Activated CD8-positive, alpha-beta T cell treated with anti-CD3 and anti-CD28 coated beads for 36 hours (primary cell): ENCODE results near the gene EFCAB11. TPM values are rescaled to one million over a fixed set of nuclear protein-coding genes. Genes with fewer than 3 reads are reported as not detected.

Experiments
- ATAC-seq: fragments of 200-7000 bp; cut with Tn5 transposase; one replicate; pipeline ENCODE4 v1.10.0; 2021; ENCODE audit warnings: mild to moderate bottlenecking, moderate library complexity
- CTCF ChIA-PET: fragments of 350-600 bp; sonication (Branson Sonifier 250); formaldehyde crosslinking; loops from one replicate; lab custom pipeline; 2021; ENCODE audit warnings: antibody characterized with exemption; lab: Charles Lee
- POLR2A ChIA-PET: fragments of 350-600 bp; sonication (Branson Sonifier 250); formaldehyde crosslinking; loops from one replicate; lab custom pipeline; 2021; ENCODE audit warnings: antibody characterized with exemption; lab: Charles Lee
- DNase-seq: peaks from one replicate; pipeline ENCODE4 v3.0.0-alpha.2; 2020
- H3K27ac Mint-ChIP-seq: one replicate; pipeline ENCODE4 v1.8.0; 2021; ENCODE audit warnings: mild to moderate bottlenecking, mixed read lengths
- H3K27me3 Mint-ChIP-seq: one replicate; pipeline ENCODE4 v1.8.0; 2021; ENCODE audit warnings: mixed read lengths
- H3K36me3 Mint-ChIP-seq: one replicate; pipeline ENCODE4 v1.8.0; 2021; ENCODE audit warnings: low read depth, mixed read lengths
- H3K4me1 Mint-ChIP-seq: one replicate; pipeline ENCODE4 v1.8.0; 2021; ENCODE audit warnings: low read depth, mixed read lengths
- H3K4me3 Mint-ChIP-seq: one replicate; pipeline ENCODE4 v1.8.0; 2021; ENCODE audit warnings: mild to moderate bottlenecking, moderate library complexity, mixed read lengths
- H3K9me3 Mint-ChIP-seq: one replicate; pipeline ENCODE4 v1.8.0; 2021; ENCODE audit warnings: mixed read lengths
- intact Hi-C: fragments of 100-400 bp; cut with micrococcal nuclease; formaldehyde crosslinking; loops from one replicate; pipeline ENCODE4 v1.10.0; 2022
- total RNA-seq, 2 experiments: library from RNA; stranded (reverse); gene quantifications; one replicate each; pipeline ENCODE4 v1.2.3, GENCODE V29; 2021
- TF ChIP-seq, protein P1 (sequence below): fragments of 200-600 bp; IDR thresholded peaks from one replicate; pipeline ENCODE4 v1.8.0; 2022; ENCODE audit warnings: antibody characterized with exemption, mild to moderate bottlenecking

Gene EFCAB11
- total RNA-seq, 2 experiments from 2014 or later, result 6.6 to 8.4 TPM

DNA sequence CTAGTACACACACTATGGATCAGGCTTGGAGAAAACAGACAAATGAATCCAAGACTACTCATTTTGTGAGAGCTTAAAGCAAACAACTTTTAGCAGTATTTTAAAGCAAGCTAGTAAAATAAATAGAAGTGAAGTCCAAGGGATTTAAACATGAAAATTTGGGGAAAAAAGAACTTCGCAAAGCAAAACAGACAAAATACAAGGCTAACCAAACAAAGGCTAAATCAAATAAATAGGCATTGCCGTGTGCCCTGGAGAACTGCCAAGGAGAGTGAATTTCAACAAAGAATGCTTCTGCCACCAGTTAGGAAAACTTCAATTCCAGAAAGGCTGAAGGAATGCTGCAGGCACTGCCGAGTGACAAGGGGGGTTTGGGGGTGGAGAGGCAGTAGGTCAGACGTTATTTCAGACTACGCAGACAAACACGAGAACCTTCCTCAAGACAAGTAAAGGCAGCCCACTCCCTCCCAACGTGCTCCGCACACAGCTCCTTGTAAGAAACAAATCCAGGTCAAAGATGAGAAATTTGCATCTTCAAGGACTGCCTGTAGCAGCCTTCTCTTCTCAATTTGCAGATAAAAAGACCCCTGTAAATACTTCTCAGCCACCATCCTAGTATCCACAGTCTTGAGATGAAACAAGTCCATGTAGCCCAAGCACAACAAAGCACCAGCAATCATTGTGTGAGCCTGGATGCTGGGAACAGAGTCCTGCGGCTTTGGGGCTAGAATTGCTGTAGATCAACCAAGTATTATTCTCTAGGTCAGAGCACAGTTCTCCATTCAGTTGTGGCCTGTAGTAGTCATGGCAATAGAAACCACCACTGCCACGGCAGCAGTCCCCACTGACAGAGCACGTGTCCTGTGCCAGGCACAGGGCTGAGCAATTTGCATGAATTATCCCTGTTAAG lies 43.3 kb downstream of the EFCAB11 start:
- Mint-ChIP-seq H3K4me1 (peaks cover 3% of the 10 kb centered on the region), H3K9me3 (no peaks in the 10 kb centered on the region), H3K36me3 (no peaks in the 10 kb centered on the region), H3K27me3 (peaks cover 10% of the 10 kb centered on the region), H3K27ac (no peak overlapping the region), H3K4me3 (no peak overlapping the region)
- ATAC-seq (no peak), DNase-seq (no peak)
- TF ChIP-seq, protein P1, sequence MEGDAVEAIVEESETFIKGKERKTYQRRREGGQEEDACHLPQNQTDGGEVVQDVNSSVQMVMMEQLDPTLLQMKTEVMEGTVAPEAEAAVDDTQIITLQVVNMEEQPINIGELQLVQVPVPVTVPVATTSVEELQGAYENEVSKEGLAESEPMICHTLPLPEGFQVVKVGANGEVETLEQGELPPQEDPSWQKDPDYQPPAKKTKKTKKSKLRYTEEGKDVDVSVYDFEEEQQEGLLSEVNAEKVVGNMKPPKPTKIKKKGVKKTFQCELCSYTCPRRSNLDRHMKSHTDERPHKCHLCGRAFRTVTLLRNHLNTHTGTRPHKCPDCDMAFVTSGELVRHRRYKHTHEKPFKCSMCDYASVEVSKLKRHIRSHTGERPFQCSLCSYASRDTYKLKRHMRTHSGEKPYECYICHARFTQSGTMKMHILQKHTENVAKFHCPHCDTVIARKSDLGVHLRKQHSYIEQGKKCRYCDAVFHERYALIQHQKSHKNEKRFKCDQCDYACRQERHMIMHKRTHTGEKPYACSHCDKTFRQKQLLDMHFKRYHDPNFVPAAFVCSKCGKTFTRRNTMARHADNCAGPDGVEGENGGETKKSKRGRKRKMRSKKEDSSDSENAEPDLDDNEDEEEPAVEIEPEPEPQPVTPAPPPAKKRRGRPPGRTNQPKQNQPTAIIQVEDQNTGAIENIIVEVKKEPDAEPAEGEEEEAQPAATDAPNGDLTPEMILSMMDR, result no peak
- ChIA-PET POLR2A (no interaction called here), CTCF (interaction anchor here (0.8 to 1.8 kb wide), 3 partner anchors 62 to 884 kb away, joined by 3 to 5 read pairs (median 5); no protein-coding TSS in a partner anchor)
- intact Hi-C loops, result loop anchor here (5.0 kb wide), 1 partner anchor 884 kb away; no protein-coding TSS in a partner anchor

DNA sequence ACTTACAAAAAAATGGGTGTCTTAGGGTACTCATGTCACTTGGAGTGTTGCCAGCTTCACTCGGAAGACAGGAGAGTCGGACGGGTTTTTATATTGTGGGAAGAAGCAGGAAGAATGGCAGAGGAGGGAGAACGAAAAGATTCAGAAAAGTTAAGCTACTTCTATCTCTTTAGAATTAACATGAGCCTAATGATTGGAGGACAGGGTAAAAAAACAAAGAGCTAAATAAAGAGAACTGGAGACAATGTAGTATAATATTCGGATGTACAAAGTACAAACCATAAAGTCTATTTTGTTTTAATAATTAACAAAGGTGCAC lies 43.9 kb downstream of the EFCAB11 start:
- no peak for DNase-seq
- Mint-ChIP-seq H3K27me3 (peaks cover 9% of the 10 kb centered on the region), H3K36me3 (no peaks in the 10 kb centered on the region), H3K9me3 (no peaks in the 10 kb centered on the region), H3K4me3 (no peak overlapping the region), H3K27ac (no peak overlapping the region), H3K4me1 (peaks cover 4% of the 10 kb centered on the region)
- CTCF ChIA-PET, result interaction anchor here (0.8 to 1.8 kb wide), 3 partner anchors 63 to 884 kb away, joined by 3 to 5 read pairs (median 5); no protein-coding TSS in a partner anchor
- POLR2A ChIA-PET, result no interaction called here
- no peak for ATAC-seq
- TF ChIP-seq, protein P1, result no peak
- intact Hi-C loops, result loop anchor here (5.0 kb wide), 1 partner anchor 883 kb away; no protein-coding TSS in a partner anchor

- TF ChIP-seq, protein P1, result no peak
- ATAC-seq (no peak), DNase-seq (no peak)
- no peaks in the 10 kb centered on the region for H3K36me3 Mint-ChIP-seq
- intact Hi-C loops, result no loop called here
- CTCF ChIA-PET, result no interaction called here
- H3K27ac Mint-ChIP-seq, result no peak overlapping the region
- H3K27me3 Mint-ChIP-seq, result peaks cover 9% of the 10 kb centered on the region
- POLR2A ChIA-PET, result no interaction called here
- H3K4me3 Mint-ChIP-seq, result no peak overlapping the region
- H3K4me1 Mint-ChIP-seq, result peaks cover 5% of the 10 kb centered on the region
- no peaks in the 10 kb centered on the region for H3K9me3 Mint-ChIP-seq
Measured at GRCh38 chr14:89909586-89909985, 44.9 kb downstream of the EFCAB11 start.

DNA sequence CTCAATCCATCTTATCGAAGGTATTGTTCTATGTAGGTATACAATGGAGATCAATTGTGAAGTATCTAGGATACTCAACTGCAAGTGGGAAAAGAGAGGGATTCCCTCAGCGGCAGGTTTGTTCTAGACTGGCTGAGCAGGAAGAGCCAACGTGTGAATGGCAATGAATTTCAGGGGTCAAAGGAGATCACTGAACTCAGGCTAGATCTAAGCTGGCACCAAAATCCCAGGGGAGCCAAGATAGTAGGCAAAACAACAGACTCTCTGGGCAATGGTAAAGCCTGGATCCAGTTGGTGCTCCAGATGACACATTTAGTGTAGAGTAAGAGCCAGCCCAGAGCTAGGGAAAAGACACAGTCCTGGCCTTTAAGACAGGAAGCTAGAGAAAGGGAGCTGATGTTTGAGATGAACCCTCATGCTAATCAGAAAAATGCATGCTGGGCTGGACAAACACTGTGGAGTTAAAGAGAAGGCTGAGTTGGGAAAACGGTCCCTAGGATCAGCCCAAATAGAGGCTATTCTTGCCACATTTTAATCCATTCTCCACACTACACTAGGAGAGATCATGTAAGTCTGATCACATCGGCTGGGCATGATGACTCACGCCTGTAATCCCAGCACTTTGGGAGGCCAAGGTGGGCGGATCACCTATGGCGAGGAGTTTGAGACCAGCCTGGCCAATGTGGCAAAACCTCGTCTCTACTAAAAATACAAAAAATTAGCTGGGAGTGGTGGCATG lies 45.6 kb downstream of the EFCAB11 start:
- ChIA-PET CTCF (interaction anchor here (0.9 kb wide), 1 partner anchor 882 kb away, joined by 3 read pairs; no protein-coding TSS in a partner anchor), POLR2A (no interaction called here)
- DNase-seq (no peak), ATAC-seq (no peak)
- Mint-ChIP-seq H3K36me3 (no peaks in the 10 kb centered on the region), H3K27ac (no peak overlapping the region), H3K4me3 (no peak overlapping the region), H3K27me3 (peaks cover 10% of the 10 kb centered on the region), H3K4me1 (peaks cover 8% of the 10 kb centered on the region), H3K9me3 (no peaks in the 10 kb centered on the region)
- intact Hi-C loops, result no loop called here
- TF ChIP-seq, protein P1, result no peak
